Lower lobe of right lung (tissue), 2 donors: ENCODE results near the gene SLC38A7. TPM values are rescaled to one million over a fixed set of nuclear protein-coding genes. Genes with fewer than 3 reads are reported as not detected.
A peak's percentile ranks its signal among the peaks of the same experiment; 100 is the strongest.

Source experiments
- ATAC-seq, 2 donors: fragments of 200-7000 bp; cut with Tn5 transposase; one replicate each; pipeline ENCODE4 v1.9.1; 2020 to 2022; ENCODE audit warnings: mild to moderate bottlenecking in 2 of 2, moderate library complexity in 2 of 2
- DNase-seq: peaks from one replicate; pipeline ENCODE4 v3.0.0-alpha.2; 2020
- H3K27ac ChIP-seq: fragments of 200-600 bp; one replicate; pipeline ENCODE4 v1.8.0; 2022
- H3K27me3 ChIP-seq: fragments of 200-600 bp; one replicate; pipeline ENCODE4 v1.8.0; 2022; ENCODE audit warnings: low read depth
- H3K36me3 ChIP-seq: fragments of 200-600 bp; one replicate; pipeline ENCODE4 v1.8.0; 2022; ENCODE audit warnings: mild to moderate bottlenecking
- H3K4me1 ChIP-seq: fragments of 200-600 bp; one replicate; pipeline ENCODE4 v1.8.0; 2022
- H3K4me3 ChIP-seq: fragments of 200-600 bp; one replicate; pipeline ENCODE4 v1.8.0; 2022; ENCODE audit warnings: mild to moderate bottlenecking
- H3K9me3 ChIP-seq: fragments of 200-600 bp; one replicate; pipeline ENCODE4 v1.8.0; 2022
- intact Hi-C: fragments of 100-400 bp; cut with DNase I; formaldehyde crosslinking; loops from one replicate; pipeline ENCODE4 v1.11.0; 2022
- long read RNA-seq: library from polyadenylated mRNA; unstranded; transcript quantifications from one replicate; pipeline ENCODE4 v2.0.0, GENCODE V29; 2021
- total RNA-seq: library from RNA; stranded (reverse); fragmentation: NEBNext Ultra II Directional; extraction: Animal tissue kit (Norgen Biotek cat#: 25700); gene quantifications from one replicate; pipeline ENCODE4 v1.2.1, GENCODE V29; 2021
- TF ChIP-seq, protein P1 (sequence below): fragments of 200-600 bp; IDR thresholded peaks from one replicate; pipeline ENCODE4 v1.8.0; 2022; ENCODE audit warnings: antibody characterized with exemption, mild to moderate bottlenecking
- donor health status: DM: no; HTN: yes; CAD: no; lungs with severe emphysema.

Gene SLC38A7, protein sequence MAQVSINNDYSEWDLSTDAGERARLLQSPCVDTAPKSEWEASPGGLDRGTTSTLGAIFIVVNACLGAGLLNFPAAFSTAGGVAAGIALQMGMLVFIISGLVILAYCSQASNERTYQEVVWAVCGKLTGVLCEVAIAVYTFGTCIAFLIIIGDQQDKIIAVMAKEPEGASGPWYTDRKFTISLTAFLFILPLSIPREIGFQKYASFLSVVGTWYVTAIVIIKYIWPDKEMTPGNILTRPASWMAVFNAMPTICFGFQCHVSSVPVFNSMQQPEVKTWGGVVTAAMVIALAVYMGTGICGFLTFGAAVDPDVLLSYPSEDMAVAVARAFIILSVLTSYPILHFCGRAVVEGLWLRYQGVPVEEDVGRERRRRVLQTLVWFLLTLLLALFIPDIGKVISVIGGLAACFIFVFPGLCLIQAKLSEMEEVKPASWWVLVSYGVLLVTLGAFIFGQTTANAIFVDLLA
- total RNA-seq = 20.7 TPM
- long read RNA-seq, full-length matches to known transcripts = 23 of 45 reads
- long read RNA-seq, partial matches to known transcripts = 7 of 45 reads
- long read RNA-seq, other reads (novel, unspliced or antisense) = 15 of 45 reads

DNA sequence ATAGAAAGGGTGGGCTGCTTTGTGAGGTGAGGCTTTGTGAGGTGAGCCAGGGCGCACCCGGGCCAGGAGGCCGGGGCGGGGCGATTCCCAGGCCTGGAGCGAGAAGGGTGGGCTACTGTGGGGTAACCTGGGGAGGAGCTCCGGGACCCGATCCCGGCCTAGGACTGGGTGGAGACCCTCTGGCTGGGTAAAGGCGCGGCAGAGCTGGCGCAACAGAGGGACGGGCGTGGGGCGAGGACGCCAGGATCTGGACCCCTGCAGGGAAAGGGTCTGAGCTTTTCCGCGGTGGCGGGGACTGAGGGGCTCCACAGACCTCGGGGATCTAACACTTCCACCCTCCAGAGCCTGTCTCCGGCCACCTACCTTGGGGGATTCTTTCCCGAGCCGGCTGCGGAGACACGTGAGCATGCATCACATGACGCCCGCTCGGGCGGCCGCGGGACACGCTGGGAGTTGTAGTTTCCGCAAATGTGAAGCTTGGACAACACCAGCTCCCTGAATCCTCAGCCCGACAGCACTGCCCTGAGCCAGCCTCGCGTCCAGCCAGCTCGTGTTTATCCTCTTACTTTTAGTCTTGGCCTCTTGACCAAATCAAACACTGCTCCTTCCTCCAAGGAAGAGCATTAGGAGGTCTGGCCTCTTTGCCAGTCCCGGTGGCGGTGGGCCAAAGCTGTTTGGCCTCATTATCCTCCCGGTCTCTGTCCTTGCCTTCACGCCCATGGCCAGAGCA, at the start of gene SLC38A7:
Gene SLC38A7, minus strand, starts transcription at position 417 of the 730 bp plus-strand sequence. CDS start 4,644 bp downstream, outside the sequence.
- Histone ChIP-seq H3K4me1 (peaks cover 21% of the 10 kb centered on the region), H3K9me3 (no peaks in the 10 kb centered on the region), H3K4me3 (peak within 1 kb of the TSS; percentile 88), H3K36me3 (peaks cover 3% of the 10 kb centered on the region), H3K27ac (peak within 1 kb of the TSS; percentile 72), H3K27me3 (no peaks in the 10 kb centered on the region)
- TF ChIP-seq, protein P1, sequence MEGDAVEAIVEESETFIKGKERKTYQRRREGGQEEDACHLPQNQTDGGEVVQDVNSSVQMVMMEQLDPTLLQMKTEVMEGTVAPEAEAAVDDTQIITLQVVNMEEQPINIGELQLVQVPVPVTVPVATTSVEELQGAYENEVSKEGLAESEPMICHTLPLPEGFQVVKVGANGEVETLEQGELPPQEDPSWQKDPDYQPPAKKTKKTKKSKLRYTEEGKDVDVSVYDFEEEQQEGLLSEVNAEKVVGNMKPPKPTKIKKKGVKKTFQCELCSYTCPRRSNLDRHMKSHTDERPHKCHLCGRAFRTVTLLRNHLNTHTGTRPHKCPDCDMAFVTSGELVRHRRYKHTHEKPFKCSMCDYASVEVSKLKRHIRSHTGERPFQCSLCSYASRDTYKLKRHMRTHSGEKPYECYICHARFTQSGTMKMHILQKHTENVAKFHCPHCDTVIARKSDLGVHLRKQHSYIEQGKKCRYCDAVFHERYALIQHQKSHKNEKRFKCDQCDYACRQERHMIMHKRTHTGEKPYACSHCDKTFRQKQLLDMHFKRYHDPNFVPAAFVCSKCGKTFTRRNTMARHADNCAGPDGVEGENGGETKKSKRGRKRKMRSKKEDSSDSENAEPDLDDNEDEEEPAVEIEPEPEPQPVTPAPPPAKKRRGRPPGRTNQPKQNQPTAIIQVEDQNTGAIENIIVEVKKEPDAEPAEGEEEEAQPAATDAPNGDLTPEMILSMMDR = no peak
- intact Hi-C loops = no loop called here
- peak; percentile 92 to 97 for ATAC-seq
- DNase-seq = peak; percentile 90

DNA sequence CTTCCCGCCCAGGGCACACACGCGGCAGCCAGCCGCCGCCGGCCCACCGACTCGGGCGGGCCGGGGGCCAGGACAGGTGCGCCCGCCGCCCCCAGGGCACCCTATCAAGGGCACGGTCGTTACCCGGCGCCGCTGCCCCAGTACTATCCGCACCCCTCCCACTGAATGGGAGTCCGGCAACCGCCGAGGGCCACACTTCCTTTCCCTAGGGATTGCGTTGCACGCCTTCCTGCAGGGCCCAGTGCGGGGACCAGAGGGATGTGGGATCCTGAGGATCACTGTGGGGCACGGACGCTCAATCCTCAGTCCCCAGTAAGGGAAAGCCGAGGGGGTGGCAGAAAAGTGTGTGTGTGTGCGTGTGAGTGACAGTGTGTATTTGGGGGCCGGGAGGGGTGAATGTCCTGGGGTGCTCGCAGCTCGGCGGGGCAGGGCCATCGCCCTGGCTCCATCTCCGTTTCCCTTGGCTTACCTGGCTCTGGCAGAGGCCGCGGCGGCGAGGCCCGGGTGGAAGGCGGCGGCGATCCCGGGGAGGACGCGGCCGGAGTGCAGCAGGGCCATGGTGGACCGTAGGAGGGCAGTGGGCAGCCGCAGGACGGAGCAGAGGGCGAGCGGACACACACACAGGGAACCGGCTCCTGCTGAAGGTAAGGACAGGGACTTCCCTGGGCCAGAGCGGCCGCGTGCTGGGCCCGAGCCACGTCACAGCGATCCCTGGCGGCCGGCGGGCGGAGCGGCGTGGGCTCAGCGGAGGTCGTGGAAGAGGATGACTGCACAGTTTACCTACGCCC, 49.3 kb upstream of the SLC38A7 start, which contains the start of gene GOT2:
Gene GOT2, minus strand, starts transcription at position 646 of the 788 bp plus-strand sequence. Its CDS starts 88 bp downstream, at position 558.
- Histone ChIP-seq H3K4me1 (peaks cover 16% of the 10 kb centered on the region), H3K9me3 (no peaks in the 10 kb centered on the region), H3K27ac (peak within 1 kb of the TSS; percentile 71), H3K4me3 (peak within 1 kb of the TSS; percentile 69), H3K27me3 (no peaks in the 10 kb centered on the region), H3K36me3 (no peaks in the 10 kb centered on the region)
- ATAC-seq (peak; percentile 99), DNase-seq (peak; percentile 88)
- intact Hi-C loops = no loop called here
- TF ChIP-seq, protein P1 = peak; percentile 96

DNA sequence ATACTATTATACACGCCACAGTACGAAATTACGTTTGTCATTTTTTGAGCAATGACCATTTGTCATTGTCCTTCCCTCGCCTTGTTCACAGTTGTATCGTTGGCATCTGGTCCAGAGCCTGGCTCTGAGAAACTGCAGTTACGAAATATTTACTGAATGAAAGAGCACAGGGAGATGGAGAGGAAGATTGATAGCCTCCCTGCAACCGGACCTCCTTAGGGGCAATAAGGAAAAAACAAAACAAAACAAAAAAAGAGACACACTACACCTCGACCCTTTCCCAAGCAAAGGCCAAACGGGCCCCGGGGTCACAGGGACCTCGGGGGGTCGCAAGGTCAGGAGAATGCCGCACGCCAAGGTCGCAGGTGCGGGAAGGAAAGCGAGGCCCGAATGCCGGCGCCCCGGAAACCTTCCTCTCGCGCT, 48.7 kb upstream of the SLC38A7 start:
- intact Hi-C loops = no loop called here
- ATAC-seq = peak in 1 of 2 donors; percentile 28
- DNase-seq = no peak
- Histone ChIP-seq H3K36me3 (no peaks in the 10 kb centered on the region), H3K9me3 (no peaks in the 10 kb centered on the region), H3K4me1 (peaks cover 16% of the 10 kb centered on the region), H3K27me3 (no peaks in the 10 kb centered on the region), H3K4me3 (peak overlapping the region; percentile 69), H3K27ac (peak overlapping the region; percentile 71)
- TF ChIP-seq, protein P1 = no peak

DNA sequence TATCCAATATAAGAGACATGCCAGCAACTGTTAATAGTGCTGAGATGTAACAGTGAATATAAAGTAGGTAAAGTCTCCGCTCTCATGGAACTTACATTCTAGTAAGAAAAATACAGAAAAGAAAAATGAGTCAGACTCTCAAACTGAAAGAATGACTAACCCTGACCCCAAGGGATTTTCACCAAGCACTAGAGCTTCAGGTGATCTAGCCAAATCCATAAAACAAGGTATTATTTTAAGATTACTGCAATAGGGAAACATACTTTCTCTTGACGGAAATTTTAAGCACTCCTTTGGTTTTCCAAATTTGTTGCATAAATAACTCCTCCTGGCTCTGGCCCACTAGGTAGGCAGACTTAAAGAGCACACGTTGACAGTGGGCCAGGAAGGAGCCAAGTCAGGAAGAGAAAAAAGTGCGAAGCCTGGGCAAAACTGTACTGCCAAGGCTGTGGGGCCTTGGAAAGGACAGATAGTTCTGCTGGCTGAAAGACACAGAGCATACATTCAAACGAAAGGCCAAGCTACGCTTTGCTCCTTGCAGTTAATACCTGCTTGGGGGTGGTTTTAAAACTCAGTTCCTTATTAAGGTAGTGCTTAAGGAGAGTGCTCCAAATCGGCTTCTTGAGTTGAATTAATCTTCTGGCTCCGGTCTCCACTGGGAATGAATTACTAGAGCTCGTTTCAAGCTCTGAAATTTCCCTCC, 48.1 kb upstream of the SLC38A7 start:
- TF ChIP-seq, protein P1 = no peak
- Histone ChIP-seq H3K27ac (peak overlapping the region; percentile 71), H3K36me3 (no peaks in the 10 kb centered on the region), H3K4me3 (peak overlapping the region; percentile 69), H3K9me3 (no peaks in the 10 kb centered on the region), H3K27me3 (no peaks in the 10 kb centered on the region), H3K4me1 (peaks cover 16% of the 10 kb centered on the region)
- DNase-seq = no peak
- ATAC-seq = no peak
- intact Hi-C loops = no loop called here
